Mucosa of descending colon (tissue), 3 donors: Measurements from ENCODE around the gene LBH. TPM values are rescaled to one million over a fixed set of nuclear protein-coding genes. Genes with fewer than 3 reads are reported as not detected.

Source experiments
- ATAC-seq: fragments of 200-7000 bp; cut with Tn5 transposase; one replicate; pipeline ENCODE4 v1.9.1; 2020; ENCODE audit warnings: mild to moderate bottlenecking, moderate library complexity
- DNase-seq, 3 donors: peaks; one replicate each; pipeline ENCODE4 v3.0.0-alpha.2; 2020
- H3K36me3 ChIP-seq: fragments of 200-600 bp; one replicate; pipeline ENCODE4 v1.8.0; 2021; ENCODE audit warnings: low read depth, mild to moderate bottlenecking
- H3K4me1 ChIP-seq: fragments of 200-600 bp; one replicate; pipeline ENCODE4 v1.8.0; 2021; ENCODE audit warnings: low read depth, mild to moderate bottlenecking
- H3K4me3 ChIP-seq: fragments of 200-600 bp; one replicate; pipeline ENCODE4 v1.8.0; 2021; ENCODE audit warnings: mild to moderate bottlenecking
- H3K9me3 ChIP-seq: fragments of 200-600 bp; one replicate; pipeline ENCODE4 v1.8.0; 2021; ENCODE audit warnings: mild to moderate bottlenecking
- CTCF ChIP-seq: fragments of 200-600 bp; IDR thresholded peaks from one replicate; pipeline ENCODE4 v1.8.0; 2022; ENCODE audit warnings: antibody characterized with exemption, mild to moderate bottlenecking
- intact Hi-C, 2 donors: fragments of 100-400 bp; cut with DNase I in 1 of 2; cut with micrococcal nuclease in 1 of 2; formaldehyde crosslinking; loops; one replicate each; pipeline versions ENCODE4 v1.11.0 to v1.11.1; 2022; cut with DNase I, micrococcal nuclease
- total RNA-seq, 3 donors: library from RNA; stranded (reverse); fragmentation: NEBNext Ultra II Directional in 2 of 3; extraction: Animal tissue kit (Norgen Biotek cat#: 25700) in 2 of 3; gene quantifications; one replicate each; pipeline versions ENCODE4 v1.2.1 to v1.2.4, GENCODE V29; 2021 to 2023
- donor health status: DM: no; HTN: no; CAD: no; lungs with moderate emphysema.
- donor health status: DM: no; HTN: no; CAD: no.
- donor health status: DM: no; HTN: yes; CAD: no.

LBH gene
- total RNA-seq, 3 donors from 2014 or later: 7.2 to 12.8 (median 12.4) TPM

- Histone ChIP-seq H3K4me3 (no peak overlapping the region), H3K9me3 (no peaks in the 10 kb centered on the region), H3K4me1 (peaks cover 36% of the 10 kb centered on the region), H3K36me3 (no peaks in the 10 kb centered on the region)
- TF ChIP-seq CTCF: no peak
- intact Hi-C loops: no loop called here
- ATAC-seq (no peak), DNase-seq (no peak)
Observed at GRCh38 chr2:30221531-30221930, 9.8 kb upstream of the LBH start.

GRCh38 chr2:30222031-30222430 is 9.3 kb upstream of the LBH start:
- Histone ChIP-seq H3K9me3 (no peaks in the 10 kb centered on the region), H3K4me3 (no peak overlapping the region), H3K4me1 (peaks cover 36% of the 10 kb centered on the region), H3K36me3 (no peaks in the 10 kb centered on the region)
- DNase-seq: no peak
- intact Hi-C loops: no loop called here
- TF ChIP-seq CTCF: no peak
- ATAC-seq: no peak

- Histone ChIP-seq H3K4me3 (no peak overlapping the region), H3K9me3 (no peaks in the 10 kb centered on the region), H3K36me3 (no peaks in the 10 kb centered on the region), H3K4me1 (peaks cover 31% of the 10 kb centered on the region)
- intact Hi-C loops: no loop called here
- ATAC-seq: no peak
- no peak for TF ChIP-seq CTCF
- no peak for DNase-seq
Observed at GRCh38 chr2:30222636-30223360, 8.5 kb upstream of the LBH start.

- Histone ChIP-seq H3K36me3 (no peaks in the 10 kb centered on the region), H3K9me3 (no peaks in the 10 kb centered on the region), H3K4me1 (peaks cover 25% of the 10 kb centered on the region), H3K4me3 (no peak overlapping the region)
- ATAC-seq: peak; percentile 29
- no peak for TF ChIP-seq CTCF
- DNase-seq: no peak
- intact Hi-C loops: no loop called here
Observed at GRCh38 chr2:30223413-30223874, 7.9 kb upstream of the LBH start.

GRCh38 chr2:30224151-30224550 is 7.2 kb upstream of the LBH start:
- Histone ChIP-seq H3K36me3 (no peaks in the 10 kb centered on the region), H3K4me1 (peaks cover 20% of the 10 kb centered on the region), H3K4me3 (no peak overlapping the region), H3K9me3 (no peaks in the 10 kb centered on the region)
- ATAC-seq (peak; percentile 63), DNase-seq (peak in 1 of 3 donors; percentile 31)
- no peak for TF ChIP-seq CTCF
- intact Hi-C loops: no loop called here
